ENCODE data around the gene AKAP13. TPM values are rescaled to one million over a fixed set of nuclear protein-coding genes. Genes with fewer than 3 reads are reported as not detected.

Gene AKAP13
- total and polyA plus RNA-seq, 2 of the 13 experiments (the other 11 are each of a cell fraction or from before 2014, with no cell fraction given) = 6.7 to 27.1 TPM

GRCh38 chr15:85443593-85444087, 63.2 kb downstream of the AKAP13 start (continued):
- TF ChIP-seq ZNF609 (CRISPR knock-in tag; IDR thresholded peaks at IDR 0.05; ENCODE audit: borderline replicate concordance) (no peak), ZNF496 (CRISPR knock-in tag; IDR thresholded peaks at IDR 0.05; ENCODE audit: insufficient replicate concordance) (no peak), BHLHE40 (IDR thresholded peaks at IDR 0.05; ENCODE audit: low read length) (no peak), ZNF367 (CRISPR knock-in tag; IDR thresholded peaks at IDR 0.05; ENCODE audit: borderline replicate concordance) (no peak), NR0B2 (CRISPR knock-in tag; IDR thresholded peaks at IDR 0.05) (no peak), BCLAF1 (IDR thresholded peaks at IDR 0.05) (no peak), IRF1 (CRISPR knock-in tag; IDR thresholded peaks at IDR 0.05; ENCODE audit: low read depth) (no peak), STAT5B (CRISPR knock-in tag; IDR thresholded peaks at IDR 0.05) (no peak), ZNF589 (CRISPR knock-in tag; conservative IDR thresholded peaks at IDR 0.05) (no peak), KDM4B (CRISPR knock-in tag; IDR thresholded peaks at IDR 0.05) (no peak), ZNF639 (CRISPR knock-in tag; conservative IDR thresholded peaks at IDR 0.05) (no peak), E2F5 (CRISPR knock-in tag; conservative IDR thresholded peaks at IDR 0.05) (no peak), ZFYVE20 (CRISPR knock-in tag; IDR thresholded peaks at IDR 0.05; ENCODE audit: borderline replicate concordance, low read depth) (no peak), ZNF879 (CRISPR knock-in tag; IDR thresholded peaks at IDR 0.05) (no peak), FOXC1 (CRISPR knock-in tag; IDR thresholded peaks at IDR 0.05; ENCODE audit: borderline replicate concordance) (no peak), ZBTB14 (CRISPR knock-in tag; IDR thresholded peaks at IDR 0.05) (no peak), FOXJ3 (CRISPR knock-in tag; IDR thresholded peaks at IDR 0.05; ENCODE audit: borderline replicate concordance) (peak; percentile 96)
